Islet precursor cell (in vitro differentiated cells): ENCODE data around the gene LMO2.
A peak's percentile ranks its signal among the peaks of the same experiment; 100 is the strongest.
"Not testable (repeated sequence)": the region's sequence is repeated elsewhere in the genome, so short reads cannot be mapped to it uniquely, and the experiment has no call there.

Experiments
- DNase-seq: peaks from one replicate; pipeline ENCODE4 v3.0.0-alpha.2; 2018

LMO2 gene

DNA sequence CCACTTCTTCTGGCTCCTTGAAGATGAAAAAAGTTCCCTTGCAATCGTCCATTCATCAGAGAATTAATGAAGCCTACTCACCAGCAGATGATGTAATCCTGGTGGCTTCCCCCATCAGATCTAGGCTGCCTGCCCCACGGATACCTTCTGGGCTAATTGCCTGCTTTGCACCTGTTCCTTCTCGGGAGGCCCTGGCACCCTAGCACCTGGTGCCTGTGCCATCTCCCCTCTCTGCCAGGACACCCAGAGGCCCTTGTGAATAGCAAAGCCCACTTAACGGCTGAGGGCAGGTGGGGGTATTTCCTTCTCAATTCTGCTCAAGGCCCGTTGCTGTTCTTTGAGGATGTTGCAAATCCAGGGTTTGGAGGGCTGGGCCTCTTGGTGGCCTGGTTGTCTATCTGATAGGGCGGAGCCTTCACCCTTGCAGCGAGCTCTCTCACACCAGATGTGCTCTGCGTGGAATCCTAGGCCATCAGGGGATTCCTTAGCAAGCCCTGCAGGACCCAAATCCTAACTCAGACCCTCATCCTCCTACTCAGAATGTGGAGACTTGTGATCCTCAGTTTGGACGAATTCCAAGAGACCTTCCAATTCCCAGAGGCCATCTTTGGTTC is at the start of gene LMO2:
LMO2 (minus strand) TSS at position 363 of the 614 bp plus-strand sequence. CDS start 22,360 bp downstream, outside the sequence.
- DNase-seq, result no peak

DNA sequence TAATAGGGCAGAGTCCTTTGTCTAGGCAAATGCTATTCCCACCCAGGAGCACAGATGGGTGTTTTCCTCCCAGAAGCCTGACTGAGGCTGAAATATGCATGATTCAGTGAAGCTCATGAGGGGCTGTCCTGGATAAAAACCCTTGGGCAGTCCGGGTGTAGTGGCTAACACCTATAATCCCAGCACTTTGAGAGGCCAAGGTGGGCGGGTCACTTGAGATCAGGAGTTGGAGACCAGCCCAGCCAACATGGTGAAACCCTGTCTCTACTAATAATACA is 48.6 kb upstream of the LMO2 start:
- DNase-seq, result no peak

DNA sequence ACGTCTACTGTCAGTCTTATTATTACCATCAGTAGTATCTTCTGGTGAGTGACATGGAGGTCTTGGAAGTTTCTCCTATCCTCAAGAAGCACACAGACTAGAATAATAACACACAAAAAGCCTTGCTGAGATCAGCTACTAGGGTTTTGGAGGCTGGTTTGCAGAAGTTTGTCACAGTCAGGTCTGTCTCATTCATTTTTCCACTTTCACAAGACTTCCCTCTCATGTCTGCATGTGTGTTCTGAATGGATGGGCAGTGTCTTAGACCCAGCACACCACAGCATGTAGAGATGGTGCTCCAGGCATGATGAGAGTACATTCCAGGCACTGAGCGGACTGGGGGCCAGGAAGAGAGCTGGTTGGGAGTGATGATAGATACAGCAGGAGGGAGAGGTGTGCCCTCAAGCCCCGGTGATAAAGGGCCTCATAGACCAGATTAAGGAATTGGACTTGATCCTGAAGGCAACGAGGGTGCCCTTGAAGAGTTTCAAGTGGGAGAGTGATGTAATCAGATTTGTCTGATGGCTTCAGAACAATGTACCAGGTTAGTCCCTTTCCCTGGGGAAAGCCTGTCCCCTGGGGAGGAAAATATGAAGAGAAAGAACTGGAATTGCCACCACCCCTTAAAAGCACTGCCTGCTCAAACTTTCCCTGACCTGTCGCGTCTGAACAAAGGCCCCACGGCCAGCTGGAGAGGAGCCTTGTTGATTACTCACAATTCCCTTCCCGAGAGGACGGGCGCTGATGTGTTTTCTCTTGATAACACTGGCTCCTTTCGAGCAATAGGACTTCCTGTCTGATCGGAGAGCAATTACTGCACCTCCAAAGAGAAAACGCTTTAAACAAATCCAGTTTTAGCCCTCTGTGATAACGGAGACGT is 45.1 kb upstream of the LMO2 start:
- DNase-seq, result peak; percentile 87

DNA sequence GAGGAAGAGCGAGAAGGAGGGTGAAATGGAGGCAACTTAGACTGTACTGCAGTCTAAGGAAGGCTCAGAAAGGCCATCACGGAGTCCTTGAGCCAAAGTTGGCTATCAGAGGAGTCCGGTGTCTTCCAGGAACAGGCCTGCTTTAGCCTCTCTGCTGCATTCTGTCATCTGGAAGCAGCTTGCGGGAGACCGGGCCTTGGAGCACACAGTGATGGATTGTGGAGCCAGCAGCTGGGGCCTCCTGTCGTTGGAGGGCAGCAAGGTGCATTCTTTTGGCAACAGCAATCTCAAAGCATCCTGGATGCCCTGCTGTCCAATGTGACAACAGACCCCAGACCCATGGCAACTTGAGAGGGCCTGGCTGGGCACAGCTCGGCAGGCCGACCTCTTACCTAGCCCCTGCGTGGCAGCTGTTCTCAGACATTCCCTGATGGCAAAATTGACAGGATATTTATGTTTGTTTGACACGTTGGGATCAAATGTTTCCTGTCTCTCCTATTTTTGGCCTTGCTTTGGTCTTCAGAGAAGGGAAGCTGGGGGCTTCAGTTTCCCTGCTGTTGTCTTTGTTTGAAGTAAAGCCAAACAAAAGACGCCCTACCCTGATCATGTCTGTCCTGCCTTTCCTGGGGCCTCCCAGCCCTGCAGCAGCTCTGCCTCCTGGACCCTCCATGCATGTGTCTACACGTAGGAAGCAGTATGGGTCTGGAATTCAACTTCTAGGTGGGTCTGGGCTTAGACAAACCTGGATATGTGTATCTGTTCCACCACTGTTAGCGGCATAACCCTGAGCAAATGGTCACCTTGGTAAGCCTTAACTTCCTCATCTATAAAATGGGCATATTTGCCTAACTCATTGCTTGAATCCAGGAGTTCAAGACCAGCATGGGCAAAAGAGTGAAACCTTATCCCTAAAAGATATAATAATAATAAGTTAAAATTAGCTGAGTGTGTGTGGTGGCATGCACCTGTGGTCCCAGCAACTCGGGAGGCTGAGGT is 43.9 kb upstream of the LMO2 start:
- DNase-seq, result no peak

DNA sequence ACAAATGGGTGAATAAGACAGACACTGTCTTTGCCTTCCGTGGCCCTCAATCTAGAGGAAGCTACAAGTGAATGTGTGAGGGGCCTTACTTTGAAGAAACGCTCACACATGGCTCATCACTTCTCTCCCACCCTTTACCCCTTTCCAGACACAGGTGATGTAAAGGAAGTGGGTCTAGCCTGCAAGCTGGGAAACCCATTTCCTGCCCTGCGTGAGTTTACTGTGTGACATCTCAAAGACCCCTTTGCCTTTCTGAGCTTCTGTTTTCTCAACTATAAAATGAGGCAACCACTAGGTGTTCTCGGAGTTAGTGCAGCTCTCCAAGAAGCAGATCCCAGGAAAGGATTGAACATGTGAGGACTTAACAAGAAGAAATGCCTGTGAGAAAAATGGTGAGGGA is 43.1 kb upstream of the LMO2 start:
- DNase-seq, result no peak

DNA sequence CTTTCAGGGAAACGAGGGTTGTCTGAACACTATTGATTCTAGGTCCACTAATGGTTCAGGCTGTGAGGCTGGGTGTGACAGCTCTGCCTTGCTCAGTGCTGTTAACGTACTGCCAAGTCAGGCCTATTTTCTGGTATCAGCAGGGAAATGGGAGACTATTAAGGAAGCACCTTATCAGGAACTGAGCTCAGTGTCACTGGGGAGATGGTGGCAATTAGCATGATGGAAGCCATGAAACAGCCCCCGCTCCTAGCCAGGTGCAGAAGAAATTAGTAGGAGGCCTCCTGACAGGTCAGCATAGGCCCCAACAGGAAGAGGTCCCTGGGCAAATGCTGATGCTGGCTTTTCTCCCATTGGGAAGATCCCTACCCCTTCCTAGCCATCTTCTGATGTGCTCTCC is 42.6 kb upstream of the LMO2 start:
- no peak for DNase-seq

DNA sequence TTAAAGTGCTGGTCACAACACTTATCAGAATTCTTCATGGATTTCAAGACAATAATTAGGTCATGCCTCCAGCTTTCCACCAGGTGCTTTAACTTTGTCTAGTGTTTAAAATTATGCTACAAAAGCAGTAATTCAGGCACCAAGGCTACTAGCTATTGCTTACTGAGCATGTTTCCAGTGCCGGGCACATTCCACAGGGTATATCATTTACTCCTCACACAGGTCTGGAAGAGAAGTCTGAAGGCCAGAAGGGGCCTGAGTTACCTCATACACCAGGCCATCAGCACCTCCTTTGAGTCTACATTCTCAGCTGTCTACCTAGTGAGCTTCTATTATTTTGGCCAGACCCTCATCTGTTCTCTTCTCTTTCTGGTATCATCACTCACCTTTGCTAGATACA is 41.7 kb upstream of the LMO2 start:
- no peak for DNase-seq

DNA sequence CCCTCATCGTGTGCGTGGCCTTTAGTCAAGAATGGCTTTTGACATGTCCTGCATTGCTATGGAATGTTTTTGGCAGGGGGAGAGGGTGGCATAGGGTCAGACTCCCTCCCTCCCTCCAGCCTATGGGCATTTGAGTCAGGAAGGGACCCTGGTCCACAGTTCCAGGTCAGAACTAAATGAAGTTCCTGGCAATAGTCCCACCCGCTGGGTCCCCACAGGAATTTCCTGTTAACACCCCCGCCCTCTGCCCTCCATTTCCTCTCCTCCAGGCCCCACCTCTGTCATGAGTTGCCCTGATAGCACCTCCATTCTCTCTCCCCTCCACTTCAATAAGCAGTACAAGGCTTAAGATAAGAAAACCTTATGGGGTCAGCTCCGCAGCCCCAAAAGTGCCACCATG is 40.8 kb upstream of the LMO2 start:
- DNase-seq, result no peak

DNA sequence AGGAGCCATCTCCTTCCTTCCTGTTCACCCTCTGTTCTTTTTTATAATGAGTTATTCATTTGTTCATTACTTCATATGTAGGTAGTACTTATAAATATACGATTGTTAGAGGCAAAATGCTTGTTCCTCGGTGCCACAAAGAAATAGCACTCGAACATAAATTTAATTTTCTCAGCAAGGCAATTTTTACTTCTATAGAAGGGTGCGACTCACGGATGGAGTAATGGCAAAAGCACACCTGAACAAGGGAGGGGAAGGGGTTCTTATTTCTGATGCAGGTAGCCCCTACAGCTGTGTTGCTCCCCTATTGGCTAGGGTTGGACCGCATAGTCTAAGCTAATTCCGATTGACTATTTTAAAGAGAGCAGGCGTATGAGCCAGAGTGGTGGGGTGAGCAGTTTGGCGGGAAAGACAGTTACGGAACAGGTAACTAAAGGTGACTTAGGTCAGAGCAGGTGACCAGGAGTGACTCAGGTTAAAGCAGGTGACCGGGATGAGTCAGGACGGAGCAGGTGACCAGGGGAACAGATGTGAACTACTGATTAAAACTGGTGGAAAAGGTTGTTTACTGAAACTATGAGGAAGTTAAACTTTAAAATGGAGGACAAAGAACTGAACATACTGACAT is 40.0 kb upstream of the LMO2 start:
- peak; percentile 71 for DNase-seq

DNA sequence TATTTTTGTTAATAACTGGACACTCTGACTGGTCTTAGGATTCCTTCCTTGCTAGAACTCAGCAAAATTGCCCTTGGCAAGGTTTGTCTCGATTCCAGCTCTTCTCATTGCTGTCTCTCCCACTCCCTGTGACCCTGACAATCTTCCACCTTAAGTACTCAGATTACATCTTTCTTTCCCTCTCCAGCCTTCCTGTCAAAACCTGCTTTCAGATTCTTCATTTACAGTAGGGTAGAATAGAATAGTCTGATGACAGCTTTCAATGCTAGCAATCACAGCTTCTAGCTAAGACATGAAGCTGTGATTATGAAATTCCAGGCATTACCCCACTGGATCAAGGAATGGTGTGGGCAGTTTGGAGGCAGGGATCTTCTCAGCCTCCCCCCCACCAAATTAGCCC is 39.2 kb upstream of the LMO2 start:
- no peak for DNase-seq

DNA sequence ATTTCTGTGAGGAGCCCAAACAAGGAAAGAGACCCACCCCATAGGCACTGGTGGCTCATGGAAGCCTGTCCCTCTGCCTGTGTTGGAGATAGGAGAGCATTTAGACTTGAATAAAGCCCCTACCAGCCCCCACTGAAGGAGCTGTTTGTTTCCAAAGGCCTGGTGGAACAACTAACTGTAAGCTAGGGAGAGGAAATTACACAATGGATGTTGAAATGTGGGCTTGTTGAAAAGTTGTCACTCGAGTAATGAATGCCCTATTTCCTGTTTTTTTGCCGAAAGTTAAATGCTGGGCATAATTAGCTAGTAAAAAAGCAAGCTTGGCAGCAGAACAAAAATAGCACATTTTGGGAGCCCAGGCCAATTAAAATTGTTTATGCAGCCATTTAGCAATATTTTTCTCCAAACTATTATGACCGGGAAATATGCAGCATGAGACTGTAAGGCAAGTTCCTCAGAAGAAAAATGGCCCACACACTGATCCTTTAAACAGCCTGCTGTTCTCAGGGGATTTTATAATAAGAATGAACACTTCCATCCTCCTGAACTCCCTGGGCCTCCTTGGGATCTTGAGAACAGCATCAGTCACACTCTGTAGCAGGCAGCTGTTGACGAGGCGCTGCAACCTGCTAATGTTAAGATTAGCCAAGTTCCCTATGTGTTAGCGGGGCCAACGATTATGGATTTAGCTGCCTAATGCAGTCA is 38.6 kb upstream of the LMO2 start:
- DNase-seq, result no peak

DNA sequence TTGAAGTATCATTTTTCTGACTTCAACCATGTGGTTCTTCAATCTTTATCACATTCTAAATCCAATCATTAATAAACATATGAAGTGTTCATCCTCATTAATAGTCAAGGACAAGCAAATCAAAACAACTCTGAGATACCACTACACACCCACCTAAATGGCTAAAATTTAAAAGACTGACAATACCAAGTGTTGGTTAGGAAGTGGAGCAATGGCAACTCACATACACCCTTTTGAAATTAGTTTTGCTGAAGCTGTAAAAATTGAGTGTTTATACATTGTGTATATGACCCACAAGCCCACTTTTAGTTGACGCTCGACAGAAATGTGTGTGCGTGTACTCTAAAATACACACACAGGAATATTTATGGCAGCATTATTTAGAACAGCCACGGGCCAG is 36.7 kb upstream of the LMO2 start:
- no peak for DNase-seq

DNA sequence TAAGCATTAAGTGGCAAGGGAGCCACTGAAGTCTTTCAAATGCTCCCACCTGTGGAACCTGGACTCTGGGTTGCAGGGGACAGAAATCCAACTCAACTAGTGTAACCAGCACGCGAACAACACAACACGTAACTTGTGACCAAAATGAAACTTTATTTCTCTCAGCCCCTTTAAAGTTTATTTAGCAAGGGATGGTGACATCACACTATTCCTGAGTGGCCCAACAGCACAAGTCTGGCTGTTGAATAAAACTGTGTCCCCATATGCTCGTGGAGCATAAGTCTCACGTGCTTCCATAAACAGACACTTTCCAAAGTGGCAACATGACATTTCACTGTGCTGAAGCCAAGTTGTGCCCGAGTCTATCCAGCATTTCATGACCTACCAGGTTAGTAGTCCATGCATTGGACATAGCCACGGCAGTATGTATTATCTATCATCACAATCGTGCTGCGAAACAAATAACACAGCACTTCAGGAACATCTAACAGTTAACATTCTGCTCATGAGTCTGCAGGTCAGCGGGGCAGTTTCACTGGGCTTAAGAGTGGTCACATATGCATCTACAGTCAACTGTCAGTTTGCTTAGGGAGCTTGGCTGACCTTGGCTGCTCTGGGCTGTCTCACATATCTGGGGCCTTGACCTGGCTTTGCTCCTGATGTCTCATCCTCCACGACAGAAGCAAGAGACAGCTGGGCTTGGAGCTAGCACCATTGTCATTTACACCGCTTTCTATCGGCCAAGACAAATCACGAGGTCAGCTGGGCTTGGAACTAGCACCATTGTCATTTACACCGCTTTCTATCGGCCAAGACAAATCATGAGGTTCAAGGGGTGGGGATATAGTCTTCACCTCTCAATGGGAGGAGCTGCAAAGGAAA is 35.0 kb upstream of the LMO2 start:
- DNase-seq, result no peak

DNA sequence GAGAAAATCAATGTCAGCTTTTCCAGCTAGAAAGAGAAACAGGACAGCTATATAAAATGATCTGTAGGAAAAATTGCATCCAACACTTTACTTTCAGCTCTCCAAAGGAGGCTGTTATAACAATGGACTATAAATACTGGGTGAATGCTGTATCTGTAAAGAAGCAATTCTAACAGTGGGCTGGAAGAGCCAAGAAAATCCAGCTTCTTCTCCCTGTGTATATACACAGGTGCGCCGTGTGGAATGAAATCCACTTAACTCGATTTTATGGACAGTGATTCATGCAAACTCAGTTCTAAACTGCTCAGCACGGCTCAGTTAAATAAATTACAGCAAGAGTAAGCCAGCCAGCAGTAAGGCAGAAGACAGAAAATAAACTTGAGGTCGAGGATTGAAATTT is 32.5 kb upstream of the LMO2 start:
- no peak for DNase-seq

DNA sequence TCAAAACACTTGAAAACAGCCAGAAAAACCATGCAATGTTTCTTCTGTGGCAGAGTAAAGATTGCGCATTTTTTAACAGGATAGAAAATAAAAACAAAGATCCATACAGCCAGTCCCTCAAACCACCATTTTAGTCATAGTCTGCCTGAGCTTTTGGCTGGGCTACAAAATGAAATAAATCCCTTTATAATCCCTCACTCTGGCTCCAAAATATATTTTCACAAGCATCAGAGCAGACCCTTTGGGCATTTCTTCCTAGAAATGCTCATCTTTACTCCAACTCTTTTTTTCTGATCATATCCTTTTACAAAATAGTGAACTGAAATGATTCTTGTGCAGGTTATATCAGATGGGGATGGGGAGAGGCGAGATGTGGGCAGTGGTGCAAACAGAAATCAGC is 31.8 kb upstream of the LMO2 start:
- no peak for DNase-seq

DNA sequence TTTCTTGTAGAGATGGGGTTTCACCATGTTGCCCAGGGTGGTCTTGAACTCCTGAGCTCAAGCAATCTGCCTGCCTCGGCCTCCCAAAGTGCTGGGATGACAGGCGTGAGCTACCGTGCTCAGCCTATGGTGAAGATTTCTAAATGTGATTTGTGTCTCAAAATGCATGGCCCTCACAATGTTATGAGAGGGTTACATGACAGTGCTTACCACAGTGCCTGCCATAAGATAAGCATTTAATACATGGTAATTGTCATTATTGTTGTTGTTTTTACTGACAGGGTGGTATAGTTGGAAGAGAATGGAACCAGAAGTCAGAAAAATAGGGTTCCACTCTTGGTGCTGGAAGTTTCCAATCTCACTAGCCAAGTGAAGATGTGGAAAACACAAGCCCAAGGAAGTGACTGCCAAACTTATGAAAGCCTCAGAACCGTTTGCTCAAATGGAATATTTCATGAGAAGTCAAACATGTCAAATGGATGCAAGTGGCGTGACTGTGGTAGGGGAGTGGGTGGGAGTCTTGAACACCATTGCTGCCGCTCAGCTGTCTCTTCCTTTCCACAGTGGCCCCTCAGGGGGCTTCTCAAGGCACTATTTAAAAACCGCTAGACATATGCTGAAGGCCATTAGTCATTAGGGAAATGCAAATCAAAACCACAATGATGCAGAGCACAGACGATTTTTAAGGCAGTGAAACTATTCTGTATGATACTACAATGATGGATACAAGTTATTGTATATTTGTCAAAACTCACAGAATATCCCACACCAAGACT is 29.1 kb upstream of the LMO2 start:
- DNase-seq, result no peak

DNA sequence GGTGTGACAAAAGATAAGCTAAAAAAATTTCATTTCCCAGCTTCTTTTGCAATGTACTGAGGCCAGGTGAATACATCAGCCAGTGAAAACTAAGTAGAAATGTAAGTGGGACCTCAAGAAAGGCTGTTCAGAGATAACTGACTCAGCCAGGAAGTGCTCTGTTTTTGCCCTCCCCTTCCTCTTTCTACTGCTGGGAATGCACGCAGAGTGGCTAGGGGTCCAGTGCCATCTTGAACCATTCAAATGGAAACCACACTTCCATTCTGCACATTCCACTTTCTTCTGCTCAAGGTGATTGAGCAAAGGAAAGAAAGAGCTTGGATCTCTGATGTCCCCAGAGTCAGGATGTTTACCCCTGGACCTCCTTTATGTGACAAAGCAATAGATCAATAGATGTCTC is 27.8 kb upstream of the LMO2 start:
- no peak for DNase-seq

DNA sequence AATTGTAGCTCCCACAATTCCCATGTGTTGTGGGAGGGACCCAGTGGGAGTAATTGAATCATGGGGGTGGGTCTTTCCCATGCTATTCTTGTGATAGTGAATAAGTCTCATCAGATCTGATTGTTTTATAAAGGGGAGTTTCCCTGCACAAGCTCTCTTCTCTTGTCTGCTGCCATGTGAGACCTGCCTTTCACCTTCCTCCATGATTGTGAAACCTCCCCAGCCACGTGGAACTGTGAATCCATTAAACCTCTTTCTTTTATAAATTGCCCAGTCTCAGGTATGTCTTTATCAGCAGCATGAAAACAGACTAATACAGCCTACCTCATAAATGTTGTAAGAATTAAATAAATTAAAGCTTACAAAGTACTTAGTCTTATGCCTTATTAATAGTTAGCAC is 25.5 kb upstream of the LMO2 start:
- DNase-seq, result not testable (repeated sequence)

DNA sequence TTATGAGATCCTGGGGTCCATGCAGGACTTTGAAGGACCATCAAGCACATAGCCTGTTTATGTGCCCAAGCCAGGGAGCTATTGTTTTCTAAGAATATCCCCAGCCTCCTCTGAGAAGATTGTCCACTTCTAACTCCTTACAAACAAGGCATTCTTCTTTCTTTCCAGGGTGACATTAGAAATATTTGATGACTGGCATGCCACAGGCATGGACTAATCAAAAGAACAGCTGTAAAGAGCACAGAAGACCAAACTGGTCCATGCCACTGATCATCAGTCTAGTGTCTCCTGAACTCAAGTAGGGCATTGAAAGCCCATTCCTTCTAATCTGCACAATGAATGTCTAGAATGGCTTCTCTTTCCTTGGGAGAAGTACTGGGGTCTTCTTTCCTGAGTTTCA is 24.9 kb upstream of the LMO2 start:
- DNase-seq, result no peak

DNA sequence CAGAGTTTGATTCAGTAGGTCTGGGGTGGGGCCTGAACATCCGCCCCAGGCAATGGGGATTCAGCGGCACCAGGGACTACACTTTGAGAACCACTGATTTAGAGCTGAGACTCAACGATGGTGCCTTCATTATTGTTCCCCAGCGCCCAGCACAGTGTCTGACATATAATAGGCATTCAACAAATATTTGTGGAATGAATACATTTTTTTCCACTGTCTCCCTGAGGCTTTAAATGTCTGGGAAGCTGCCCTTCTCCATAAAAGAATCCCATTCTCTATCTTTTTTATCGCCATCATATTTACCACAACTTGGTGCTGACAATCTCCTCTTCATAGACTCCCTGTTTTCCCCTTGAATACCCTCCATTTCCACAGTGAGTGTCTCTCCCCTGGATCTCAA is 23.6 kb upstream of the LMO2 start:
- no peak for DNase-seq

DNA sequence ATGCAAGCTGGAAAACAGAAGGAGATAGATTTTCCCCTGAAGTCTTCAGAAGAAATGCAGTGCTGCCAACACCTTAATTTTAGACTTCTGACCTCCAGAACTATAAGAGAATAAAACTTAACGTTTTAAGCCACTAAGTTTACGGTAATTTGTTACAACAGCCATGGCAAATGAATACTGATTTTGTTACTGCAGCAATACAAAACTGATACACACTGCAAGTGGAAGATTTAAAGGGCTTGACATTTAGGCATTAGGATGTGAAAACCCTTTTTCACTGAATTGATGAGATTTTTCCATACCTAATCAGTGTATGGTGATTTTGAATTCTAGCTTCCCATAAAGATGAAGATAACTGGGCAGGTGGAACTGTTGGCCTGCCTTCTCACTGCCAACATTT is 22.1 kb upstream of the LMO2 start:
- DNase-seq, result no peak
